CD4-positive, alpha-beta T cell treated with Interleukin-6 for 4 hours (primary cell): Measurements from ENCODE around the gene PASK.

Source experiments
- DNase-seq: peaks from one replicate; pipeline ENCODE4 v3.0.0-alpha.2; 2020; ENCODE audit warnings: mixed read lengths

Gene PASK

DNA sequence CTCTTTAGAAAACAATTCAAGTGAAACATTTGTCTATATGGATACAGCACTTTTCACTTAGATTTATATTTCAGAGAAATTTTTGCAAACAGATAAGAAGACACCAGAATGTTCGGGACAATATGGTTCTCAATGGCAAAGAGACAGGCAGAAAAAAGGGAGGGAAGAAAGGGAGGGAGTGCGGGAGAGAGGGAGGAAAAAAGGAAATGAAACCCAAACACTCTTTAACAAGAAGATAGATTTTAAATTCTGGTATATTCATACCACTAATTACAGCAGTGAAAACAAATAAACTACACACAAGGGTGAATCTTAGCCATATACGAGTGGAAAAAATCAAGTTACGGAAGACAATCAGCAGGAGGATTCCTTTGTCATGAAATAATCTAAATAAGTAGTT, 3.0 kb downstream of the PASK start:
- DNase-seq: no peak

DNA sequence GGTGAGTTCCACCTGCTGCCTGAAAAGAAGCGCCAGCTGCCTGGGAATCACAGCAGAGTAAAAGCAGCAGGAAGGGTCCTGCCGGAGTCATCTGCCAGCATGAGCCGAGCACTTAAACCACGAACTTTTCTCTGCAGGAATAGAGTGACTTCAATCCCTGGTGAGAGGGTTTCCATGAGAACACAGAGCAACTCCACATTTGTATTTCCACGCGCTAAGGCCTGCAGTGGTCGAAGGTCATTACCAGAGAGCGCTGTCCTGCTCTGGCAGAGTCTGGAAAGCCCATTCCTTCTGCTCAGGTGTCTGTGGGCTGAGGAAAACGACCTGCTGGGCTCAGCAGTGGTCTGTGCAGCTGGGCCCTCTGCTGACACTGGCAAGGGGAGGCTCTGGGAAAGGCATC, 6.7 kb downstream of the PASK start:
- DNase-seq: no peak

DNA sequence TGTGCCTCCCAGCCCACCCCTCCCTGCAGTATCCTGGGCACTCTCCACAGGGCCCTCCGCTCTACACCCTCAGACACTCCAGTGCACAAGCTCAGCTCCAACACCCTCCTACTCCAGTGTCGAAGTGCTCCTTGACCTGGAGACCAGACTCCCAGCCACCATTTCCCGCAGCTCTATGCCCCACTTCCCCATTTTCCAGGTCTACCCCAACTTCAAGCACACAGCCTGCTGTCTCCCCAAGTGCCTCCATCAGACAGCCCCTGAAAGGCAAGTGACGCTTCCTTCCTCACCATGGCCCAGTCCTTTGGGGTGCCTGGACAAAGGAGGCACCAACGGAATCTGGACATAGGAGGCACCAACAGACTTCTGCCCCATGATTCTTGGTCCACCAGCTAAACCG, 7.2 kb downstream of the PASK start:
- no peak for DNase-seq

DNA sequence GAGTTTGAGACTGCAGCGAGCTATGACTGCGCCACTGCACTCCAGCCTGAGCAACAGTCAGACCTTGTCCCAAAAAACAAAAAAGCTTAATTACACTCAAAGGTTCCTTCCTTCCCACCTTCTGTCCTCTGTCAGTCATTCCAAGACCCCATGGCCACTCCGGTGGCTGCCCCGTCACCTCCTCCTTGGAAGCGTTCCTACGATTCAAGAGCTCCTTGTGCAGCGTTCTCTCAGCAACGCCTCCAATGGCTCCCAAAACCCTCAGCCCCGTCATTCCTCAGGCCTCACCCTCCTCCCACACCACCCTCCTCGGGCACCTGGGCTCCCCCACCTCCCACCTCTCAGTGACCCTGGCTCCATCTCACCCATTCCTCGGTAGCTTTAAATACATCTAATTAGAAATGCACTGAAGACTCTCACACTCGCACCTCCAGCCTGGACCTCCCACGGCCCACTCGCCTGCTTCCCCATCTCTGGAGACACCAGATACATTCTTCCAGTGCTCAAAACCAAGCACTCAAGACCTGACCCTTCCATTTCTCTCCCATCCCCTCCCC, 8.0 kb downstream of the PASK start:
- no peak for DNase-seq

DNA sequence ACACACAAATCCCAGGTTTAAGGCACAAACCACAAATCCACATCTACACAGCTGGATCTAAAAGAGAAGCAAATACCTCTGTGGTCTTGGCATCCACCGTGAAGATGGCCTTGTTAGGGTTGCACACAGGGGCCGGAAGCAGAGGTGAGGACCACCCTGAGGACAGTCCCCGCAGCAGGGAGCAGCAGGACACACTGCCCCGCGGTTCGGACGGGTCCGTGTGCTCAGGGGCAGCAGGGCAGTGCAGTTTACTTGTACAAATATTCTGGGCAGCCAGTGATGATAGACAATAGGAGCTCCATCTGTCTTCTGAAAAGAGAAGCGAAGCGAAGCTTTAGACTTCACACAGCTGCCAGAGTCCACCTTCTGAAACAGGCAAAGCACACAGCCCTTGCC, 8.8 kb downstream of the PASK start:
- DNase-seq: no peak

DNA sequence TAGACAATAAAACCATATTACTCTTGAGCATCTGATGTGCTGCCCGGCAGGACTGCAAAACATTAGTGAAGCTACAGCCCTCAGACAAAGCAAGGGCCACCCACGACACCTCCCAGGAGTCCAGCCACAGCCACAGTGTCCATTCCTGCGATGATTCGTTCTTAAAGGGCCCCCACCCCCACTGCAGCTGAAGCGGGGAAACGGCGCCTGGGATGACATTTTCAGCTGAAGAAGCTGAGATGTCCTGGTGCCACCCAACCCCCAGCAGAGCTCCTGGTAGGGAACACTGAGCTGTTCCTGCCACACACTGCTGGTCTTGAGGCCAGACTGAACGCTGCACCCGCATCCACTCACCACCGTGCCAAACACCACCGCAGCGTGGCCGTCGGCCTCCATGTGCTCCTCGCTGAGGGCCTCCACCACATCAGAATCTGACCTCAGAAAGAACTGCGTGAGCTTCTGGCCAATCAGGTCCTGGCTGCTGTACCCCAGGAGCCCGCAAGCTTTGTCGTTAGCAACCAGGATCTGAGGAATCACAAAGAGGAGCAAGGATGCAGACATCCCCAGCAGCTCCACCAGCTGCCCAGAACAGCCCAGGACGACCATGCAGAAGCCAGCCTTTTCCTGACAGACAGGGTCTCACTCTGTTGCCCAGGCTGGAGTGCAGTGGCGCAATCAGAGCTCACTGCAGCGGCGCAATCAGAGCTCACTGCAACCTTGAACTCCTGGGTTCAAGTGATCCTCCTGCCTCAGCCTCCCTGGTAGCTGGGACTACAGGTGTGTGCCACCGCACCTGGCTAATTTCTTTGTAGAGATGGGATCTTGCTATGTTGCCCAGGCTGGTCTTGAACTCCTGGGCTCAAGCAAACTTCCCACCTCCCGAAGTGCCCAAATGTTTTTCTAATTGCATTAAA, 9.5 kb downstream of the PASK start:
- DNase-seq: no peak

DNA sequence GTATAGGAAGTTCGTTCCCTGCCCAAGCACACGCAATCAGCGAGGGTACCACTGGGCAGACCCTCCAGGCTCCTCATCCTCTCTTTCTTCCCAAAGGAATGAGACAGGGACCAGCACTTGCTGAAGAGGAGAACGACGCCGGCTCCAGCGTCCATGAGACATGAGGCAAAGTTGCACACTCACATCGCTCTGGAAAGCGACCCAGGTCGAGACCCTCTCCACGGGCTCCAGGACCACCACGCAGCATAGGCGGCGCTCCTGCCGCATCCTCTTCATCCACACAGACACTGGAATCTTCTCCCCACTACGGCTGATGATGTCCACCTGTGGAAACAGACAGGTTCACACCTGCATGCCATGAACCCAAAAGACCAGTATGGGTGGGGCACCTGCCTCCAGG, 10.8 kb downstream of the PASK start:
- DNase-seq: no peak

DNA sequence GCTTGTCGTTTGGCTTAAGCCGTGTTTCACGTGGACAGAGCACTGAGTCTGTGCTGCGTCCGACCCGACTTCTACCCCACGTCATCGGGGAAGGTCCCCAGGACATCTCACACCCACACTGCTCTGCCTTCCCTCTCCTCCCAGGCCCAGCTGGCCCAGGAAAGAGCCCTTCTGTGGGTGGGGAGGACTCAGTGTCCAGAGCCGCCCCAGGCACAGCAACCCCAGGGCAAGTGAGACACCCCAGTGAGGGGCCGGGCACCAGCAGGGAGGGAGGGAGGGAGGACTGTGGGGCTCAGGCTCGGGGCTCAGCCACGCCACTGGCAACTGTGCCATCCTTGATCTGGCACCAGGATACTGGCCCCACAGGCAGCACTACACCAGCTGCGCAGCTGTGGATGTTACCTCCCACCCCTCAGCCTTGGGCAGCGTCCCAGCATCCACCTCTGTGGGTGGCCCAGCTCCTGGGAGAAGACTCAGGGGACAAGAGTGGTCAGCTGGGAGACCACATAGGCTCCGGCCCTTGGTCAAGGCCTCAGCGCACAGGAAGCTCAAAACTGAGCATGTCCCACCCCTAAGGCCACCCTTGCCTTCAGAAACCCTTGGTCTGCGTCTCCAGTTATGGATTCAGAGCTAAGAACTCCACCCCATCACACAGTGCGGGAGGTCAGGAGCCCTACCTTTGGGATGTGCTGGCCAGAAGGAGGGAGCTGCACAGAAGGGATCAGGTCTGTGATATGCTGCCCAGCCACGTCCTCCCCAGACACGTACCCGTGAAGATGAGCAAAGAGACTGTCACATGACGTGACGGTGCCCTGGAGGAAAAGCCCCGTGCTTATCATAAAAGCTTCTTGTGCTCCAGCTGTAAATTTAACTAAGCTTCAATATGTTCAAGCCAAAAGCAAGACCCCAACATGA, 11.7 kb downstream of the PASK start:
- DNase-seq: no peak

DNA sequence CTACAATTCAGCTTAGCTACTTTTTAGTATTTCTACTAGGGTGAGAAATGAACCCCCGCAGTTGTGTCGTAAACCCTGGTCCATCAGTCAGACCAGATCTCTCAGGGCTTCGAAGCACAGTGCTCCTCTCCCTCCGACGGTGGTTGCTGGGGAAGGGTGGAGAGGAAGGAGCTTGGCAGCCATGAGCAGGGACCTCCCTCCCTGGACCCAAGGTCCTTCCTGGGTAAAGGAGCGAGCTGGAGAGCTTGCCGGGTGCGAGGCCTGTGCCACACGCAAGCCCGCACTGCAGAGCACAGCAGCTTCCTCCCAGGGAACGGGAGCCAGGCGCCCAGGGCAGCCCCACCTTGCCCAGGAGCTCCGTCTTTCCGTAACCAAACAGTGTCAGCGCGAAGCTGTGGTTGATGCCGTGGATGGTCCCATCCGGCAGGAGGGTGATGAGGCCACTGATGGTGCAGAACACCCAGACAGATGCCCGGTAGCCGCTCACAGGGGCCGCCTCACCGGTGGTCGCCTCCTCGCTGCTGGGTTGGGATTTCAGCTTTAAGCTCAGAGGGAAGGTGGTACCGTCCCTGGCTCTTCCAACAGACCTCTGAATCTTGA, 12.5 kb downstream of the PASK start:
- no peak for DNase-seq

DNA sequence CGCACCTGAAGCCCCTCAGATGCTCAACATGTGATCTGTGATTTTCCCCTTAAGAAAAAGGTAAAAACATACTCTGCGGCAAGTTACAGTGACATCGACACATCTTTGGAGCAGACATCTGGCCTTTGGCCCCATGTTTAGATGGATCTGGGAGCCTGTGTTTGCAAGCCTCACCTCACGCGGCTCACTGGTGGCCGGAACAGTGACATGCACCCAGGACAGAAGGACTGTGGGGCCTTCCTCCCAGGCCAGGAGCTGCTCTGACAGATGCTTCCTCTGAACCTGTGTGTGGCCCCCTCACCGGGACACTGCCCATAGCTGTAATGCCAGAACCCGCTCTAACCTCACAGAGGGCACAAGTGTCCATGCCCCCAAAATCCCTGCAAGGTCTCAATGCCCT, 13.1 kb downstream of the PASK start:
- DNase-seq: no peak

DNA sequence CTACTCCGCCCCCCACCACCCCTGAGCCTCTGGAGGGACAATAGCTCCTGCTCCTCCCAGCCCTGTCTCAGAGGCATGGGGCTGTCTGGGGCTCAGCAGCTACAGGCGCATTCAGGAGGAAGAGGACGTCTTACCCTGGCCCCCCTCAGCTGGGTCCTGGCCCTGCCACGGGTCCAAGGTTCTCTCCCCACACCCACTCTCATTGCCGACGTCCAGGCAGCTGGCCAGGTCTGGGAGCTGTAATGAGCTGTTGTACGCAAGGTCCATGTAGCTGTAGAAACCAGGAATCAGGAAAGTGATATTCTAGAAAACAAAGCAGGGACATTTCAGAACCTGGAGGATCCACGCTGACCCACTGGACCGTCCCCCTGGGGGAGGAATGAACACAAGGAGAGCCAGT, 13.5 kb downstream of the PASK start:
- DNase-seq: no peak

DNA sequence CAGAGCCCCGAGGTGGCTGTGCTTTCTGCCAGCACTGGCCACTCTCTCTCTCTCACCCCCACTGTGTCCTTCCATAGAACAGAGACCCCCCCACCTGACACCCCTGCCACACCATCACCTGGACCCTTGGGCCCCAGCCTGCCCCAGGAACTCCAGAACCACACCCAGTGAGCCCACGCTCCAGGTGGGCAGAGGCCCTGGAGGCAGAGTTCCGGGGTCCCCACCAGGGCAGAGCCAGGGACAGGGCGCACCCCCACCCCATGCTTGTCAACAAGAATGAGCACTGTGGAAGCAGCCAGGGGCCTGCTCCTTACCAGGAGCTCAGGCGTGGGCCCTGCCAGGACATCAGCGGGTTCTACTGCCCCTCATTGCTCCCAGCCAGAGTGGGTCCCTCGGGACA, 14.6 kb downstream of the PASK start:
- no peak for DNase-seq

DNA sequence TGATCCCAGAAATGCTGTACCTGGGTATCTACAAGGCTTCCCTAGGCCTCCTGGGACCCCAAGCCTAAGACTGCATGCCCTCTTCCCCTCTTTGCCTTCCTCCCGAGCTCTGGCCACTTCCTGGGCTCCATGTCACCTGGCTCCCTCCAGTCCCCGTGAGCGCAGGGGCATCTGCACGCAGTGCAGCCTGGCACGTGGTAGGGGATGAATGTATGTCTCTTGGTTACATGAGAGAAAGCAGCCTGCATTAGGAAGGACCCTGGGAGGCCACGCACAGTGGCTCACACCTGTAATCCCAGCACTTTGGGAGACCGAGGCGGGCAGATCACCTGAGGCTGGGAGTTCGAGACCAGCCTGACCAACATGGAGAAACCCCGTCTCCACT, 15.8 kb downstream of the PASK start:
- DNase-seq: no peak

DNA sequence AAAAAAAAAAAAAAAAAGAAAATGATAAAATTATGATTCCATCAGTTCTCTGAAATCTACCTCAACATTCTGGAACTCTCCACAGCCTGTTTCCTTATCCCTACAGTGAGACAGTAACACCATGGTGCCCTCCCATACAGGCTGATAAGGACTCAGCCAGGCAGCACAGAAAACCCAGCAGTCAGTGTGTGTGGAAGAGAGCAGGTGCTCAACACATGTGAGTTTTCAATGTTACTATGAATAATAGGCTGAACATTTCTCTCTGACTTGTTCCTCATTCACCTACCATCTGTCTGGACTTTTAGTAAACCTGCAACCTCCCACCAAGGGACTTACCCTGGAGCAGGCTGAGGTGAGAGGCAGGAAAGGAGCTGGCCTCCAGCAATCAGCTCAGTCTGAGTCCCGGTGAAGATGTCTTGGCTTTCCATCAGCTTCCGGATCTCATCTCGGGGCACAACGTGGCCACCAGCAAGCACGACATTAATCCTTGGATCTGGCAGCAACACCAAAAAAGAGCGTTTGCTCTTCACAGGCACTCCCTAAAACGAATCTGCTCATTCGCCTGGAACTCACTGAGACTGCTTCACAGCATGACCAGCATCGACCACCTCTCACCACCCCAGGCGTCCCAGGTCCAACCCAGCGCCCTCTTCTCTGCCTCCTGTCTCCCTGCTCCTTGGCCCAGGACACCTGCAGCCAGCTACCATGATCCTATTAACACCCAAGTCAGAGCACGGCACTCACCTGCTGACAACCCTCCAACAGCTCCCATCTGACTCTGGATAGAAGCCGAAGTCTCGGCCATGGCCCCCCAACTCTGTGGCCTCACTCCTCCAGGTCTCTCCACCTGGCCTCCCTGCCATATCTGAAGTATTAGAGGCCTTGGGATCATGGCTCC, 16.5 kb downstream of the PASK start:
- no peak for DNase-seq

DNA sequence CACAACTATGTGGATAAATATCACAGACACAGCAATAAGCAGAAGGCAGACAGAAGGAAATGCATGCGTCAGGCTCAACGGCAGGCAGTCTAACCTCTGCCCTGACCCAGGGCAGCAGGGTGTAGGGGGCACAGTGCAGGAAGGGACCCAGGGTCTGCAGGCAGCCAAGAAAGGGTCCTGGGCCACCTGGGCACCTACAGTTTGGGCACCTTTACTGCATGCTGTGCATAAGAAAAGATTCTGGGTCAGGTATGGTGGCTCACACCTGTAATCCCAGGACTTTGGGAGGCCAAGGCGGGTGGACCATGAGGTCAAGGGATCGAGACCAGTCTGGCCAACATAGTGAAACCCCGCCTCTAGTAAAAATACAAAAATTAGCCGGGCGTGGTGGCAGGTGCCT, 17.7 kb downstream of the PASK start:
- DNase-seq: no peak

DNA sequence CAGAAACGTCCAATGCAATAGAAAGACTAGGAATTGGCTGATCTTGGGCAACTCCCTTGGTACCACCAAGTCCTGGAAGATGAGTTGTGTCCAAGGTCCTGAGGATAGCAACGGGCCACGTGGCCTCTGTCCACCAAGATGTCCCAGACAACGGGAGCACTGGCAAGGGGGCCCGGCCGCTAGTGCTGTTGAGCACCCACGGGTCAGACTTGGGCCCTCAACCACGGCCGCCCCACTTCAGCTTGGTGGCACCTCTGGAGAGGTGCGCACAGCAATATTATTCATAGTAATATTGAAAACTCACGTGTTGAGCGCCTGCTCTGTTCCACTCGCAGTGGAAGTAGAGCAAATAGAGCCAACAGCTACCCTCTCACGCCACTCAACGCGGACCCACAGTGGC, 19.0 kb downstream of the PASK start:
- no peak for DNase-seq

DNA sequence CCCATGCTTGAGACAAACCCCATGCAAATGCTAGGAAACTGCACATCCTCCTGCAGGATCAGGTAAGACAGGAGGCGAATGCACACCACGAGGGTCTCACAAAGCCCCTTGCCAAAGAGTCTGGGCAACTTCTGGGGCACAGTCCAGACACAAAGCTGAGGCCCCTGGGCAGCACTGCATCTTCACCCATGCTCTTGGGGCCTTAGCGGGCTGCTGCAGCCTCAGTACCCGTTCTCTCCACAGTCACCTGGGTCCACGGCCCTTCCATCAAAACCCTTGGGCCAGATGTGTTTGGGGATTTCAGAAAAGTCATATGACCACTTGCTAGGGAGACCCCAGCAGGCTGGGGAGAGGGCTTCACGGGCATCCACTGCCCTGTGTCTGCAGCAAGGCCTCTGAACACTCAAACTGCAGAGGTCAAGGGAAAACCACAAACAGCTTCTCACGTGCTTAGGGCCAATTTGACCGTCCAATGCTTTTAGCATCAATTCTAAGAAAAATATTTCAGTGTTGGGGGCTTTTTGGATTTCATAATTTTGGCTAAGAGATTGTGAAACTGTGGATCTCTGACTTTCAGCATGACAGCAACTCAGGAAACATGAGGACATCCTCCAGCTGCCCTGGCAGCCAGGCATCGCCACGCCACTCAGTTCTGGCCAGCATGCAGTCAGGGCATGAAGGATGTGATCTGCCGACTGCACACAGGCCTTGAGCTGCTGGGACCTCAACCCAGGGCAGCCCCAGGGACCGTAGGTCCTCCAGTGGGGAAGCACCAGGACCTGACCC, 20.0 kb downstream of the PASK start:
- DNase-seq: no peak

DNA sequence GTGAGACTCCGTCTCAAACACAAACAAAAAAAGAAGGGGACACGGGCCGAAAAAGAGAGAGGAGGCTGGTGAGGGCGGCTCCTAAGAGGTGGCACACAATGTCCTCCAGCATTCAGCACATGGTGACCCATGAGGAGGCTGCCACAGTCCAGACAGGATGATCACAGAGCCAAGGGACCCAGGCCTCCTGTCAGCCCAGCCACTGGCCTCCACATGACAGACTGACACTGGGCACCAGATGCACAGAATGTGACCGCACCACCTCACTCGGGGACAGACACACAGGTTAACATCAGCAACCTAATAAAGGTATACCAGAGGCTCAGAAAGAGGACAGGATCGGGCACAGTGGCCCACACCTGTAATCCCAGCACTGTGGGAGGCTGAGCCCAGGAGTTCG, 21.0 kb downstream of the PASK start:
- no peak for DNase-seq

DNA sequence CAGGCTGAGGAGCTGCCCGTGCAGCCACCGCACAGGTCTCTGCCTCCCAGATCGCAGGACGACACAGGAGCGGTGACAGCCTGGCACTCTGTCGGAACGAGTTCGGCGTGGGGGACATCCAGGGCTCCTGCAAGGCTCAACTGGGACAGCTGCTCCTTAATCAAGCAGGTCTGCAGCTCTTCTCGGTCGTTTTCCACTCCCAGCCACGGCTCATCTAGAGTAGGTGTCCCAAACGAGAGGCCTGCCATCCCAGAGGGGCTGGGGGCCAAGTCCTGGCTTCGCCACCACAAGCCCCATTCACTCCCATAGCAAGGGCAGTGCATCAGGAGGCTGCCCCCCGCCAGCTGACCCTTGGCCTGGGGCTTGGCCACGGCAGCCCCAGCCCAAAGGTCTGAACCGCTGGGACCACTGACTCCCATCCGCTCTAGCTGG, 22.5 kb downstream of the PASK start:
- DNase-seq: no peak

DNA sequence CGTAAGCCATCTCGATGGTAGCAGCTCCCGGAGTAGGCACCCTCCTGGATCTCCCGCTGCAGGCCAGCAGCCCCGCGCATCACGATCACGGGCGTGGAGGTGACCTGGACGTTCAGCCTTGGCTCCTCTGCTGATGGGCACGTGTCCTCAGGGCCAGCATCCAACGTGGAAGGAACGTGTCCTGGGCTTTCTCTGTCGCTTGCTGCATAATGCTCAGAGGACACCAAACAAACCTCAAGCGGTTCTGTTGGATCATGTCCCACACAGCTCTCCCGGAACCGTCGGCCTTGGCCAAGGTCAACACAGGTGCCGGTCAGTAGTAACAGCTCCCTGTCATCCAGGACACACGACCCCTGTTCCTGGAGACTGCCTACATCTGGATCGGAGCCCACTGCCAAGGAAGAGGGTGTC, 23.1 kb downstream of the PASK start:
- DNase-seq: no peak

DNA sequence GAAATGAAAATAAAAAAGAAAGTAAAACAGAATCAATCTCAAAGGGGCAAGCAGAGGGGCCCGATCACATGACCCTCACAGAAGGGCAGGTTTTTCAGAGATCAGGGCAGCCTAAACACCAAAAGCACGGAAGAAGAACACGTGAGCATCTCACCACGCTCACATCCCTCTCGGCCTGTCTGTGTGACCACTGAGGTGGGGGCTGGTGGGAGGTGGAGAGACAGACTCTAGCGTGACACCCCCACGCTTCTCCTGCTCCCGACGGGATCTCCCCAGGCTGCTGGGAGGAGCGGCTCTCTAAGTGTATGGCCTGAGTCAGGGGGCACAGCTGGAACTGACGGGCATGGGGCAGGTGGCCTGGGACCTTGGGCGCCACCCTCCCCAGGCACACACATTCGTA, 23.6 kb downstream of the PASK start:
- no peak for DNase-seq
